IMR-90 (cell line): ENCODE data around the gene TRIM13. TPM values are rescaled to one million over a fixed set of nuclear protein-coding genes. Genes with fewer than 3 reads are reported as not detected.

Experiments
- ATAC-seq: fragments of 200-7000 bp; cut with Tn5 transposase; 2 replicates; pipeline ENCODE4 v1.9.1; 2020; ENCODE audit warnings: low read depth, mild to moderate bottlenecking, moderate library complexity
- BruUV-seq: library from RNA; stranded (reverse); fragments of 400-500 nt; replicated peaks from 2 replicates; lab custom pipeline; 2021; lab: Mats Ljungman, UMichigan
- CTCF ChIA-PET: fragments of 300-600 bp; formaldehyde crosslinking; extraction: SDS; loops from one replicate; lab custom pipeline; 2021; ENCODE audit warnings: antibody characterized with exemption; lab: Yijun Ruan, JAX
- POLR2A ChIA-PET: fragments of 300-600 bp; sonication (Branson Sonifier 250); formaldehyde crosslinking; loops from one replicate; lab custom pipeline; 2022; ENCODE audit warnings: antibody characterized with exemption; ENCODE audit not compliant: unreplicated experiment; lab: Charles Lee
- DNase-seq: peaks from one replicate; pipeline ENCODE4 v3.0.0; 2013
- H2AFZ ChIP-seq: replicated peaks from 2 replicates; pipeline ENCODE3; 2013; ENCODE audit warnings: low read length, mild to moderate bottlenecking; ENCODE audit not compliant: poor library complexity
- H2AK5ac ChIP-seq: 2 replicates; pipeline ENCODE4 v1.6.1; 2013; ENCODE audit warnings: low read depth, low read length, inconsistent platforms
- H2AK9ac ChIP-seq: replicated peaks from 2 replicates; pipeline ENCODE3; 2013; ENCODE audit warnings: mild to moderate bottlenecking, low read depth, low read length, moderate library complexity; ENCODE audit not compliant: poor library complexity
- H2BK120ac ChIP-seq: 2 replicates; pipeline ENCODE4 v1.6.1; 2013; ENCODE audit warnings: low read depth, low read length, inconsistent platforms
- H2BK15ac ChIP-seq: 3 replicates; pipeline ENCODE4 v1.6.1; 2013; ENCODE audit warnings: low read depth, low read length, inconsistent platforms
- H2BK20ac ChIP-seq: 2 replicates; pipeline ENCODE4 v1.6.1; 2013; ENCODE audit warnings: low read depth, mild to moderate bottlenecking, inconsistent platforms, low read length, moderate library complexity
- H2BK5ac ChIP-seq: 2 replicates; pipeline ENCODE4 v1.6.1; 2013; ENCODE audit warnings: mild to moderate bottlenecking, low read depth, low read length, inconsistent platforms; ENCODE audit not compliant: poor library complexity, severe bottlenecking
- H3K14ac ChIP-seq: replicated peaks from 2 replicates; pipeline ENCODE4 v1.6.1; 2013; ENCODE audit warnings: low read depth, low read length, inconsistent platforms
- H3K18ac ChIP-seq: 2 replicates; pipeline ENCODE4 v1.6.1; 2013; ENCODE audit warnings: low read depth, low read length, control low read depth
- H3K23ac ChIP-seq: 2 replicates; pipeline ENCODE4 v1.6.1; 2013; ENCODE audit warnings: low read depth, low read length, inconsistent platforms
- H3K27ac ChIP-seq: 2 replicates; pipeline ENCODE4 v1.5.1; 2013; ENCODE audit warnings: mild to moderate bottlenecking, control low read depth, low read length; ENCODE audit not compliant: insufficient read depth
- H3K27me3 ChIP-seq: 2 replicates; pipeline ENCODE4 v1.6.1; 2013; ENCODE audit warnings: low read length; ENCODE audit not compliant: control insufficient read depth, insufficient read depth
- H3K36me3 ChIP-seq: 2 replicates; pipeline ENCODE4 v1.6.1; 2013; ENCODE audit warnings: low read length, mixed read lengths; ENCODE audit not compliant: control insufficient read depth, insufficient read depth
- H3K4ac ChIP-seq: 2 replicates; pipeline ENCODE4 v1.6.1; 2013; ENCODE audit warnings: low read depth, low read length, inconsistent platforms
- H3K4me1 ChIP-seq: 2 replicates; pipeline ENCODE4 v1.6.1; 2013; ENCODE audit warnings: low read length, mixed read lengths; ENCODE audit not compliant: control insufficient read depth, insufficient read depth
- H3K4me2 ChIP-seq: 2 replicates; pipeline ENCODE4 v1.6.1; 2013; ENCODE audit warnings: low read depth, mild to moderate bottlenecking, control low read depth, low read length, moderate library complexity
- H3K4me3 ChIP-seq: 2 replicates; pipeline ENCODE4 v1.5.1; 2013; ENCODE audit warnings: low read depth, mild to moderate bottlenecking, control low read depth, low read length, moderate library complexity; ENCODE audit not compliant: insufficient read depth
- H3K56ac ChIP-seq: 2 replicates; pipeline ENCODE4 v1.6.1; 2013; ENCODE audit warnings: low read length, inconsistent platforms; ENCODE audit not compliant: insufficient read depth; ENCODE audit errors: extremely low read depth
- H3K79me1 ChIP-seq, 2 experiments: 2 replicates each; pipeline ENCODE4 v1.6.1; 2013; ENCODE audit warnings: low read length in 2 of 2, inconsistent platforms in 1 of 2, low read depth in 1 of 2
- H3K9ac ChIP-seq: 2 replicates; pipeline ENCODE4 v1.6.1; 2013; ENCODE audit warnings: low read depth, low read length, control low read depth
- H3K9me1 ChIP-seq: 2 replicates; pipeline ENCODE4 v1.6.1; 2013; ENCODE audit warnings: low read length, inconsistent platforms; ENCODE audit not compliant: insufficient read depth
- H3K9me3 ChIP-seq: 2 replicates; pipeline ENCODE4 v1.6.1; 2013; ENCODE audit warnings: low read length; ENCODE audit not compliant: control insufficient read depth, insufficient read depth
- H4K20me1 ChIP-seq: 2 replicates; pipeline ENCODE4 v1.6.1; 2013; ENCODE audit warnings: low read length, inconsistent platforms; ENCODE audit not compliant: insufficient read depth
- H4K5ac ChIP-seq: 2 replicates; pipeline ENCODE4 v1.6.1; 2013; ENCODE audit warnings: mild to moderate bottlenecking, low read depth, low read length, control low read depth
- H4K8ac ChIP-seq, 2 experiments: 2 replicates each; pipeline ENCODE4 v1.6.1; 2013; ENCODE audit warnings: low read depth in 2 of 2, low read length in 2 of 2, control low read depth in 1 of 2, inconsistent platforms in 1 of 2
- H4K91ac ChIP-seq: 2 replicates; pipeline ENCODE4 v1.6.1; 2013; ENCODE audit warnings: low read depth, low read length, inconsistent platforms; ENCODE audit not compliant: insufficient read depth
- SMC3 ChIP-seq: fragments of 150-350 bp; IDR thresholded peaks from 2 replicates; pipeline ENCODE4 v1.6.1; 2016; ENCODE audit warnings: low read depth, mild to moderate bottlenecking, antibody characterized with exemption, low read length, moderate library complexity
- WGBS, 2 experiments: methylation state at CpG; one replicate each; pipeline versions ENCODE4 v1.1.5 to v1.1.7; 2013; ENCODE audit warnings: missing lambda C conversion rate in 2 of 2; ENCODE audit not compliant: insufficient read length in 1 of 2; ENCODE audit errors: extremely low coverage in 2 of 2; 5-methylcytosine and 5-hydroxymethylcytosine counted together
- dilution Hi-C: fragments of 300-500 bp; cut with HindIII; formaldehyde crosslinking; loops from one replicate; pipeline ENCODE4 v1.14.3; 2018; ENCODE audit warnings: low sequenced_read_pairs; ENCODE audit not compliant: unreplicated experiment
- in situ Hi-C: fragments of 300-500 bp; cut with MboI; formaldehyde crosslinking; loops from 3 replicates; pipeline ENCODE4 v1.14.3; 2019; ENCODE audit warnings: low sequenced_read_pairs, inconsistent platforms, mixed read lengths
- intact Hi-C: fragments of 100-400 bp; cut with micrococcal nuclease; formaldehyde crosslinking; loops from 2 replicates; pipeline ENCODE4 v1.10.0; 2022
- polyA plus RNA-seq, 3 experiments: library from polyadenylated mRNA; depleted of rRNA; stranded (reverse); fragments of >200 nt; gene quantifications; 2 replicates each; pipeline ENCODE4 v1.2.3, GENCODE V29; 2012; ENCODE audit warnings: low replicate concordance in 1 of 3
- total RNA-seq: library from RNA; depleted of rRNA; stranded (reverse); fragments of >200 nt; gene quantifications from 2 replicates; pipeline ENCODE4 v1.2.3, GENCODE V29; 2012
- TF ChIP-seq, protein P1 (sequence below): fragments of 150-350 bp; IDR thresholded peaks from 2 replicates; pipeline ENCODE4 v1.6.1; 2017; ENCODE audit warnings: mild to moderate bottlenecking, antibody characterized with exemption, low read length, low read depth

The TRIM13 gene
- total and polyA plus RNA-seq, 2 of the 4 experiments (the other 2 are of a cell fraction) = 12.0 to 20.1 TPM

GRCh38 chr13:50014386-50014785 is 17.5 kb downstream of the TRIM13 start:
- ChIA-PET CTCF (interaction anchor here (1.4 to 1.5 kb wide), 2 partner anchors 17 to 18 kb away, joined by 3 to 5 read pairs; partner anchors contain the start of gene TRIM13), POLR2A (no interaction called here)
- Histone ChIP-seq H4K91ac (no peak overlapping the region), H4K5ac (no peak overlapping the region), H2BK15ac (no peak overlapping the region), H3K27me3 (no peaks in the 10 kb centered on the region), H3K9ac (no peak overlapping the region), H3K9me1 (peaks cover 3% of the 10 kb centered on the region), H3K18ac (no peak overlapping the region), H3K27ac (no peak overlapping the region), H2BK5ac (no peak overlapping the region), H3K9me3 (no peaks in the 10 kb centered on the region), H3K4me3 (no peak overlapping the region), H3K14ac (no peak overlapping the region), H3K56ac (no peak overlapping the region), H3K79me1 (peaks cover 37 to 65% of the 10 kb centered on the region in 2 experiments), H3K4ac (no peak overlapping the region), H3K4me2 (no peak overlapping the region), H3K23ac (no peak overlapping the region), H4K8ac (no peak overlapping the region), H3K4me1 (peaks cover 8% of the 10 kb centered on the region), H2BK20ac (no peak overlapping the region), H2AK5ac (no peak overlapping the region), H2AK9ac (no peak overlapping the region), H2AFZ (no peak overlapping the region), H4K20me1 (peaks cover 11% of the 10 kb centered on the region; the same call in 1 of the 2 replicates), H3K36me3 (peaks cover 22% of the 10 kb centered on the region), H2BK120ac (no peak overlapping the region)
- no TSS peak for BruUV-seq
- dilution Hi-C loops = no loop called here
- DNase-seq (no peak), ATAC-seq (no peak)
- WGBS, 2 experiments = no CpG with 5 or more reads among the region's 1 CpG
- intact Hi-C loops = no loop called here
- in situ Hi-C loops = no loop called here
- no peak for TF ChIP-seq SMC3
- TF ChIP-seq, protein P1, sequence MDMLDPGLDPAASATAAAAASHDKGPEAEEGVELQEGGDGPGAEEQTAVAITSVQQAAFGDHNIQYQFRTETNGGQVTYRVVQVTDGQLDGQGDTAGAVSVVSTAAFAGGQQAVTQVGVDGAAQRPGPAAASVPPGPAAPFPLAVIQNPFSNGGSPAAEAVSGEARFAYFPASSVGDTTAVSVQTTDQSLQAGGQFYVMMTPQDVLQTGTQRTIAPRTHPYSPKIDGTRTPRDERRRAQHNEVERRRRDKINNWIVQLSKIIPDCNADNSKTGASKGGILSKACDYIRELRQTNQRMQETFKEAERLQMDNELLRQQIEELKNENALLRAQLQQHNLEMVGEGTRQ = no peak
